Large intestine (tissue), 3 donors: ENCODE results near the gene NKG7. TPM values are rescaled to one million over a fixed set of nuclear protein-coding genes. Genes with fewer than 3 reads are reported as not detected.

Experiments used
- DNase-seq, 2 donors: peaks; one replicate each; pipeline versions ENCODE4 v3.0.0 to v3.0.0-alpha.2; 2013
- H3K27ac ChIP-seq: one replicate; pipeline ENCODE4 v1.5.1; 2013; ENCODE audit warnings: low read length
- H3K27me3 ChIP-seq: 2 replicates; pipeline ENCODE4 v1.6.1; 2013; ENCODE audit warnings: low read length; ENCODE audit not compliant: control insufficient read depth, insufficient read depth
- H3K36me3 ChIP-seq: 2 replicates; pipeline ENCODE4 v1.6.1; 2013; ENCODE audit warnings: low read length; ENCODE audit not compliant: control insufficient read depth, insufficient read depth
- H3K4me1 ChIP-seq: one replicate; pipeline ENCODE4 v1.6.1; 2013; ENCODE audit warnings: low read length; ENCODE audit not compliant: control insufficient read depth, insufficient read depth
- H3K4me3 ChIP-seq: one replicate; pipeline ENCODE4 v1.5.1; 2013; ENCODE audit warnings: low read length
- H3K9me3 ChIP-seq: one replicate; pipeline ENCODE4 v1.6.1; 2013; ENCODE audit warnings: mild to moderate bottlenecking, low read depth, low read length, moderate library complexity; ENCODE audit not compliant: control insufficient read depth
- WGBS: methylation state at CpG from one replicate; pipeline ENCODE4 v1.1.5; 2013; ENCODE audit warnings: low lambda C conversion rate; ENCODE audit not compliant: insufficient coverage; 5-methylcytosine and 5-hydroxymethylcytosine counted together
- polyA plus RNA-seq: library from polyadenylated mRNA; unstranded; fragments of 120-200 nt; gene quantifications from one replicate; pipeline ENCODE4 v1.2.1, GENCODE V29; 2013

Gene NKG7
- polyA plus RNA-seq, 1 donor, result 12.4 TPM

DNA sequence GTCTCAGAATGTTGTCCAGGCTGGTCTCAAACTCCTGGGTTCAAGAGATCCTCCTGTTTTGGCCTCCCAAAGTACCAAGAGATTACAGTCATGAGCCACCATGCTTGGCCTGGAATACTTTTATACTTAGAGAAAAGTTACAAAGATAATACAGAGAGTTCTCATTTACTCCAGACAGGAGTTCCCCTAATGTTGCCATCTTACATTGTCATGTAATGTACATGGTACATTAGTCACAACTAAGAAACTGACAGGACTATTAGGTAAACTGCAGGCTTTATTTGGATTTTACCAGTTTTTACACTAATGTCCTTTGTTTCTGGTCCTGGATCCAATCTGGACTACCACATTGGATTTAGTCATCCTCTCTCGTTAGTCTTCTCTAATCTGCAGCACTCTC, 20.2 kb upstream of the NKG7 start:
- Histone ChIP-seq H3K4me3 (no peak overlapping the region), H3K27me3 (no peaks in the 10 kb centered on the region), H3K4me1 (peaks cover 35% of the 10 kb centered on the region), H3K36me3 (no peaks in the 10 kb centered on the region), H3K27ac (no peak overlapping the region), H3K9me3 (peaks cover 4% of the 10 kb centered on the region)
- 100% methylated on average over 1 of the region's 1 CpG for WGBS
- no peak for DNase-seq

DNA sequence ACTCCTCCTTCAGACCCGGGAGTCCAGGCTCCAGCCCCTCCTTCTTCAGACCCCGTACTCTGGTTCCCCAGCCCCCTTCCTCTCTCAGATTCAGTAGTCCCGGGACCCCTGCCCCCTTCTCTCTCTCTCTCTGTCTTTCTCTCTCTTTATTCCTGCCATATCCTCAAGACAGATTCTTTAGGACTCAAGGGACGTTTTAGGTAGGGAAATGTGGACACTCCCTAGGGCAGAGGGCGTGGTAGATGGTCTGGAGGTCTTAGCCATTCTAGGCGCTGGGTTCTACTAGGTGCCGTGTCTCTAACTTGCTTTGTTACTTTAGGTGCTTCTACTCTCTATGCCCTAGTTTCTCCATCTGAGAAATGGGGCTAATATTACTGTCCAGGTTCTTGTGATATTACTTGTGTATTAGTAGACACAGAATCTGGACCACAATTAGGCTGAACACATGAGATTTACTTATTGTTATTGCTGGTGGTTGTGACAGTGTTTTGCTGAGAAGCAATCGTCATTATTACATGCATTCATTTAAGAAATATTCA, 18.7 kb upstream of the NKG7 start:
- peaks cover 4% of the 10 kb centered on the region for H3K9me3 ChIP-seq
- no peaks in the 10 kb centered on the region for H3K27me3 ChIP-seq
- 40% methylated on average over 1 of the region's 8 CpGs for WGBS
- peak overlapping the region; percentile 80 for H3K27ac ChIP-seq
- H3K36me3 ChIP-seq, result no peaks in the 10 kb centered on the region
- H3K4me3 ChIP-seq, result peak overlapping the region; percentile 47
- DNase-seq, result no peak
- peaks cover 35% of the 10 kb centered on the region for H3K4me1 ChIP-seq

DNA sequence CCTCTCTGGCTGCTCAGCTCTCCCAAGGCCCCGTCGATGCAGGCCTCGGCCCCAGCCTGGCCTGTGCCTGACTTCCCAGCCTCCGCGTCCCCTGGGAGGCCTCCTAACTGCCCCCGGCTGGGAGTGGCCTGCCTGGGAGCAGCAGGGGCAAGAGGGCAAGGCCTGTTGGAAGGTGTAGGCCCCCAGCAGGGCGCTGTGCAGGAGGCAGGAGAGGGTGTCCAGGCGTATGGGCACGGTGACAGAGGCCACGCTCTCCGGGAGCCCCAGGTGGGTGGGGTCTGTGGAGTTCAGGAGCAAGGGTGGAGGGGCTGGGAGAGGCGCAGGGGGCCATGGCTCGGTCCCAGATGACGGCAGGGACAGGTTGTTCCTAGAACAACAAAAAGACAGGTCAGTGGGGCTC, 16.7 kb upstream of the NKG7 start:
- no peaks in the 10 kb centered on the region for H3K36me3 ChIP-seq
- WGBS, result no CpG with 5 or more reads among the region's 14 CpGs
- H3K9me3 ChIP-seq, result peaks cover 4% of the 10 kb centered on the region
- H3K27ac ChIP-seq, result peak overlapping the region; percentile 80
- peak; percentile 78 to 86 for DNase-seq
- H3K4me3 ChIP-seq, result peak overlapping the region; percentile 20
- H3K27me3 ChIP-seq, result no peaks in the 10 kb centered on the region
- peaks cover 31% of the 10 kb centered on the region for H3K4me1 ChIP-seq

DNA sequence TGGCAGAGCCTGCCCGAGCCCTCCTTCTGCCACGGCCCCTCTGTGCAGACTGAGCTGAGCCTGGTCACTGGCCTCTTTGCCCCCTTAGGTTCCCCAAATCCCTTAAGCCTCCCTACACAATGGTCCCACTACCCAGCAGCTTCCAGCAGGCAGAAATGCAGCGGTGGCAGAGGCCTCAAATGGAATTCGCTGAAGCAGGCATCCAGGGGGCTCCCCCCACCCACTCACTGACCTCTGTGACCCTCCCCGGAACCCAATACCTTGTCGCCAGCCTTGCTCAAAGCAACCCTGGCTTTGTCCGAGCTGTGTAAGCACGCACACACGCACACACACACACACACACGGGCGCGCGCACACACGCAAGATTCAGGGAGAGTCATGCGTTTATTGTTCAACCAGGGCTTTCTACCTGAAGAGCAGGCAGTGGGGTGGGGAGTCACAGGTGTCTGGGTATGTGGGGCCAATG, 15.5 kb upstream of the NKG7 start, which contains the start of gene LIM2:
Gene LIM2 (minus strand): TSS at position 51 of the 466 bp plus-strand sequence. CDS start 531 bp downstream, outside the sequence.
- H3K4me1 ChIP-seq, result peaks cover 27% of the 10 kb centered on the region
- WGBS, result no CpG with 5 or more reads among the region's 15 CpGs

DNA sequence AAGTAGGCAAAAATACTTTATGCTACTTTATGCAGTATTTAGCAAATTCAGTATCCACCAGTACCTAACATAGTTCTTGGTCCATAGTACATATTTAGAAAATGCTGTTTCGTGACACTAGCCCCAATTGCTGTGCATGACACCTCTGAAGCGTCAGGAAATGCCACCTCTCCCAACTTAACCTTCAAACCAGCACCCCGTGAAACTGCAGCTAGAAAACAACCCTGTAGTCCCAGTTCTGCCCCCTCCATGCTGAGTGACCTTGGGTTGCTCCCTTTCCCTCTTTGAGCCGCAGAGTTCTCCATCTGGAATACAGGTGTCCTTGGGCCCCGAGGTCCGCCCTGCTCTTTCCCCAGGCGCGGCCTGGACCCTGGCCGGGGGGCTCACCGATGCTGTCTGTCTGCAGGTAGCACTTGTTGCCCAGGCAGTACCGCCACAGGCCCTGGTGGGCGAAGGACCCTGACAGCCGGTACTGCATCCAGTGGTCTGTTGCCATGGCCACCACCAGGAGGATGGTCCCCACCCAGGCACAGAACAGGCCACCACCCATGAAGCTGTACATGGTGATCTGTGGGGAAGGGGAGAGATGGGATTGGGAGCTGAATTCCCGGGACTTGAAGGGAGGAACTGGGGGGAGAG, 14.5 kb upstream of the NKG7 start:
- no peak overlapping the region for H3K27ac ChIP-seq
- WGBS, result 80% methylated on average over 1 of the region's 14 CpGs
- DNase-seq, result no peak
- no peaks in the 10 kb centered on the region for H3K36me3 ChIP-seq
- no peaks in the 10 kb centered on the region for H3K27me3 ChIP-seq
- peaks cover 4% of the 10 kb centered on the region for H3K9me3 ChIP-seq
- no peak overlapping the region for H3K4me3 ChIP-seq
- H3K4me1 ChIP-seq, result peaks cover 27% of the 10 kb centered on the region

More for the DNA sequence above, 15.5 kb upstream of the NKG7 start, which contains the start of gene LIM2:
- Histone ChIP-seq H3K4me3 (no peak within 1 kb of the TSS), H3K36me3 (no peaks in the 10 kb centered on the region), H3K27ac (peak within 1 kb of the TSS; percentile 80), H3K9me3 (peaks cover 4% of the 10 kb centered on the region), H3K27me3 (no peaks in the 10 kb centered on the region)
- DNase-seq, result no peak

DNA sequence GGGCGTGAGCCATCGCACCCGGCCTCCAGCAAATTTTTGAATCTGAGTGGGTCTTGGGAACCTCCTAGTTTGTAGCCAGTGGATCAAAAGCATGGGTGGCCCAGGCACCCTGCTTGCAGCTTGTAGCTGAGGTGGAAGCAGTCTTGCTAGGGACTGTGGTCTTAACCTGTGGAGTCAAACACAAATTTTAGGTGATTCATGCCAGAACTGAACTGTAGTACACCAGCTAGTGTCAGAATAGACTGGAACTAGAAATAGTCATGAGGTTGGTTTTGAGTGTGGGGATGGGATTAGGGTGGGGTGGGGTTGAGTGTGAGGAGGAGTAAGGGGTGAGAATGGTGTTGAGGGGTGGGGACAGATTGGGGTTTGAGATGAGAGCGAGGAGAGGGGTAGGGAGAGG, 9.6 kb upstream of the NKG7 start:
- H3K27ac ChIP-seq, result no peak overlapping the region
- no peak for DNase-seq
- no peaks in the 10 kb centered on the region for H3K9me3 ChIP-seq
- H3K4me1 ChIP-seq, result no peaks in the 10 kb centered on the region
- WGBS, result 100% methylated on average over 1 of the region's 4 CpGs
- no peaks in the 10 kb centered on the region for H3K36me3 ChIP-seq
- H3K4me3 ChIP-seq, result no peak overlapping the region
- no peaks in the 10 kb centered on the region for H3K27me3 ChIP-seq

DNA sequence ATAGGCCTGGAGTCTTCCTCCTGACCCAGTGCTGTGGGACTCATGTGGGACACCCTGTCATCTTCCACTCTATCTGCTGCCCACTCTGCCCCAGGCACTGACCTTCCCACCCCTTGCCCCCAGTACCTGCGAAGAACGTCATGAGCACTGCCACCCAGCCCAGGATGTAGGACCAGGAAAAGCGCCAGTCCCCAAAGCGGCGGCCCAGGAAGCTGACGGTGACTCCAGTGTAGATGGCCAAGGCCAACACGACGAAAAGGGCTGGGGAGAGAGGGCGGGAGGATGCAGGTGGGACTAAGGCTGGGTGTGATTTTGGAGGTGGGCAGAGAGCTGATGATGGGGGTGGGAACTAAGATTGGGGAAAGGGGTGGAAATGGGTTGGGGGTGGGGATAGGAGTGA, 7.9 kb upstream of the NKG7 start:
- H3K36me3 ChIP-seq, result no peaks in the 10 kb centered on the region
- H3K4me1 ChIP-seq, result no peaks in the 10 kb centered on the region
- H3K27ac ChIP-seq, result no peak overlapping the region
- WGBS, result no CpG with 5 or more reads among the region's 9 CpGs
- DNase-seq, result no peak
- H3K27me3 ChIP-seq, result no peaks in the 10 kb centered on the region
- no peaks in the 10 kb centered on the region for H3K9me3 ChIP-seq
- H3K4me3 ChIP-seq, result no peak overlapping the region

DNA sequence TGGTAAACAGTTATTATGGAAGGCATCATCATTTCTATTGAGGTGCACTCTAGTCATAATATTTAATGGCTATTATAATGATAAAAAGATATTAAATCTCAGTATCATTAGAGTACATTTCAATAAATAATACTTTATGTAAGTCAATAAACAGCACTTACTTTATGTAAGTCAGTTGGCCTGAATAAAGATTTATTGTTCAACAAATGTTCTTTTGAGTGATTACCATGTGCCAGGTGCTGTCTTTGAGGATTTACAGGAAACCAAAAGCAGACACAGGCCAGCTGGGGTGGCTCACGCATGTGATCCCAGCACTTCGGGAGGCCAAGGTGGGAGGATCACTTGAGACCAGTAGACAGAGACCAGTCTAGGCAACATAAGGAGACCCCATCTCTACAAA, 5.0 kb upstream of the NKG7 start:
- WGBS, result no CpG with 5 or more reads among the region's 2 CpGs
- no peak overlapping the region for H3K4me3 ChIP-seq

DNA sequence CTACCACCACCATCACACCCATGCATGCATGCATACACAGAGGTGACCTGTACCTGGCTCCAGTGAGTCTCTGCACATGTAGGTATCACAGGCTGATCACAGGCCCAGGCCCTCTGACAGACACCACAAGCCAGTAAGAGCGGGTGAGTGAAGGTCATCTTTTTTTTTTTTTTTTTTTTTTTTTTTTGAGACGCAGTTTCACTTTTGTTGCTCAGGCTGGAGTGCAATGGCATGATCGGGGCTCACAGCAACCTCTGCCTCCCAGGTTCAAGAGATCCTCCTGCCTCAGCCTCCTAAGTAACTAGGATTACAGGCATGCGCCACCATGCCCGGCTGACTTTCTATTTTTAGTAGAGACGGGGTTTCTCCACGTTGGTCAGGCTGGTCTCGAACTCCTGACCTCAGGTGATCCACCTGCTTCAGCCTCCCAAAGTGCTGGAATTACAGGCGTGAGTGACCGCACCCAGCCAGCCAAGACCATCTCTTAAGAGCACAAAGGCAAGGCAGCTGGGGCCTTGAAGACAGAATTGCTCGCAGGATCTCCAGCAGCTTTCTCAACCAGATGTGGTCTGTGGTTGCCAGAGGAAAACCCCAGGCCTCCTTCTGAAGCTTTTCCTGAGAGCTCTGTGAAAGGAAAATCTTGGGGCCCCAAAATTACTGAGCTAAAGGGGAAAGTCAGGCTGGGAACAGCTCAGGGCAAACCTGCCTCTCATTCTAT, 3.2 kb upstream of the NKG7 start:
- no peak overlapping the region for H3K4me3 ChIP-seq
- no peaks in the 10 kb centered on the region for H3K27me3 ChIP-seq
- peak in 1 of 2 donors; percentile 57 for DNase-seq
- no CpG with 5 or more reads among the region's 11 CpGs for WGBS
- no peaks in the 10 kb centered on the region for H3K4me1 ChIP-seq
- H3K27ac ChIP-seq, result no peak overlapping the region
- H3K9me3 ChIP-seq, result no peaks in the 10 kb centered on the region
- H3K36me3 ChIP-seq, result no peaks in the 10 kb centered on the region

More for the DNA sequence above, 5.0 kb upstream of the NKG7 start:
- Histone ChIP-seq H3K4me1 (no peaks in the 10 kb centered on the region), H3K9me3 (no peaks in the 10 kb centered on the region), H3K27me3 (no peaks in the 10 kb centered on the region), H3K27ac (no peak overlapping the region), H3K36me3 (no peaks in the 10 kb centered on the region)
- no peak for DNase-seq

DNA sequence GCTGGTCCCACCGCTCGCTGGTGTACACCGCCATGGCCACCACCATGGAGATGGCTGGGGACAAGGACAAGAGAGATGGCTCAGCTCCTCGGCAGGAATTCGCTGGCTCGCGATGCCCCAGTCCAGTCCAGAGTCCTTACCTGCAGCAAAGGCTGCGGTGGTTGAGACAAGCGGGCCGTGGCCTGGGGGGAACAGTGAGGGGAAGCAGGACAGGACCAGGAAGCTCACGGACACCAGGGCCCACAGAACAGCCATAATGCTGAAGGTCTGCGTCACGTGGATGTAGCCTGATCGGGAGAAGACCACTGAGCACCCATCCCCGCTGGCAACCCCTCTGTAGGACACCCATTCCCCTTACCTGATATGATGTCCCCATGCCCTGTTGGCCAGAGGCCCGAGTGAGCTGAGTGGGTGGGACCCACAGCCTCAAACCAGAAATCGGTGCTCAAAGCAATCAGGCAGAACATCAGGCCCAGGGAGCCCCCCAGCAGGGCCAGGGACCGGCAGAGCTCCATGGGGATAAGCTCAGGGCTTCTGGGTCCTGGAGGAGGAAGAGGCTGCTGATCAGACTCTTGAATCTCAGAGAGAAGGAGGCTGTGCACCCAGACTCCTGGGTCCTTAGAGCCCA, 319 bp downstream of the NKG7 start:
- H3K27ac ChIP-seq, result no peak overlapping the region

More for the DNA sequence above, 319 bp downstream of the NKG7 start:
- Histone ChIP-seq H3K4me3 (no peak overlapping the region), H3K36me3 (no peaks in the 10 kb centered on the region), H3K4me1 (peaks cover 7% of the 10 kb centered on the region), H3K9me3 (no peaks in the 10 kb centered on the region), H3K27me3 (no peaks in the 10 kb centered on the region)
- no peak for DNase-seq
- WGBS, result no CpG with 5 or more reads among the region's 18 CpGs
